Stomach (tissue), 4 donors: ENCODE measurements around the gene ZCWPW1.

Source experiments
- POLR2A ChIP-seq, 4 donors: fragments of 450-650 bp; IDR thresholded peaks; one replicate each; pipeline ENCODE4 v1.6.1; 2016; ENCODE audit warnings: antibody characterized with exemption in 4 of 4, control low read depth in 2 of 4, mild to moderate bottlenecking in 1 of 4, moderate library complexity in 1 of 4
- TF ChIP-seq, protein P1 (sequence below), 7 experiments: fragments of 450-650 bp in 4 of 7; fragments of 200-600 bp in 3 of 7; sonication (generic) in 3 of 7; IDR thresholded peaks; one replicate each; pipeline ENCODE4 v1.5.1; 2016 to 2019; ENCODE audit warnings: antibody characterized with exemption in 7 of 7, control low read depth in 2 of 7, mild to moderate bottlenecking in 1 of 7

DNA sequence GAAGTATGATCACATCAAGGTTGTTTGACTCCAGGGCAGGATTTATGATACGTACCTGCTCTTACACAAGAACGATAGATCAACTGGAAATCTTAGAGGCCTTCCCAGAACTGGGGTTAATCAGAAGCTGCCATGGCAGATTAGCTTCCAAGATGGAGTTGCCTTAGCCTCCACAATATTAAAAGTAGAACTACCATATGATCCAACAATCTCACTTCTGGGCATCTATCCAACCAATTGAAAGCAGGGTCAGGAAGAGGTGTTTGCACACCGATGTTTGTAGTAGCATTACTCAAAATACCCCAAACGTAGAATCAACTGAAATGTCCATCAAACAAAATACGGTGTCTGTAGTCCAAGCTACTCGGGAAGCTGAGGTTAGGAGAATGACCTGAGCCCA, 64.0 kb downstream of the ZCWPW1 start:
- TF ChIP-seq, protein P1, sequence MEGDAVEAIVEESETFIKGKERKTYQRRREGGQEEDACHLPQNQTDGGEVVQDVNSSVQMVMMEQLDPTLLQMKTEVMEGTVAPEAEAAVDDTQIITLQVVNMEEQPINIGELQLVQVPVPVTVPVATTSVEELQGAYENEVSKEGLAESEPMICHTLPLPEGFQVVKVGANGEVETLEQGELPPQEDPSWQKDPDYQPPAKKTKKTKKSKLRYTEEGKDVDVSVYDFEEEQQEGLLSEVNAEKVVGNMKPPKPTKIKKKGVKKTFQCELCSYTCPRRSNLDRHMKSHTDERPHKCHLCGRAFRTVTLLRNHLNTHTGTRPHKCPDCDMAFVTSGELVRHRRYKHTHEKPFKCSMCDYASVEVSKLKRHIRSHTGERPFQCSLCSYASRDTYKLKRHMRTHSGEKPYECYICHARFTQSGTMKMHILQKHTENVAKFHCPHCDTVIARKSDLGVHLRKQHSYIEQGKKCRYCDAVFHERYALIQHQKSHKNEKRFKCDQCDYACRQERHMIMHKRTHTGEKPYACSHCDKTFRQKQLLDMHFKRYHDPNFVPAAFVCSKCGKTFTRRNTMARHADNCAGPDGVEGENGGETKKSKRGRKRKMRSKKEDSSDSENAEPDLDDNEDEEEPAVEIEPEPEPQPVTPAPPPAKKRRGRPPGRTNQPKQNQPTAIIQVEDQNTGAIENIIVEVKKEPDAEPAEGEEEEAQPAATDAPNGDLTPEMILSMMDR (IDR thresholded peaks at IDR 0.05), result no peak
- no peak for TF ChIP-seq POLR2A (IDR thresholded peaks at IDR 0.05)
